Measurements from ENCODE around the gene PLCXD3. TPM values are rescaled to one million over a fixed set of nuclear protein-coding genes. Genes with fewer than 3 reads are reported as not detected.

PLCXD3 gene
- total RNA-seq, 1 experiment from 2014 or later, result 0.10 TPM

GRCh38 chr5:41558295-41558694, 47.9 kb upstream of the PLCXD3 start:
- Histone ChIP-seq H3K27ac (ENCODE audit: low read length) (no peak overlapping the region), H3K4me3 (ENCODE audit: low read depth in 2 of 2, low read length in 2 of 2) (no peak overlapping the region), H3K4me1 (ENCODE audit: control insufficient read depth, insufficient read depth, low read length) (no peaks in the 10 kb centered on the region), H3K27me3 (ENCODE audit: control insufficient read depth, insufficient read depth, low read length) (no peaks in the 10 kb centered on the region), H3K36me3 (ENCODE audit: control insufficient read depth, insufficient read depth, low read length) (no peaks in the 10 kb centered on the region), H3K9me3 (ENCODE audit: control insufficient read depth, insufficient read depth, low read depth, low read length) (no peaks in the 10 kb centered on the region)
- TF ChIP-seq, protein P1, sequence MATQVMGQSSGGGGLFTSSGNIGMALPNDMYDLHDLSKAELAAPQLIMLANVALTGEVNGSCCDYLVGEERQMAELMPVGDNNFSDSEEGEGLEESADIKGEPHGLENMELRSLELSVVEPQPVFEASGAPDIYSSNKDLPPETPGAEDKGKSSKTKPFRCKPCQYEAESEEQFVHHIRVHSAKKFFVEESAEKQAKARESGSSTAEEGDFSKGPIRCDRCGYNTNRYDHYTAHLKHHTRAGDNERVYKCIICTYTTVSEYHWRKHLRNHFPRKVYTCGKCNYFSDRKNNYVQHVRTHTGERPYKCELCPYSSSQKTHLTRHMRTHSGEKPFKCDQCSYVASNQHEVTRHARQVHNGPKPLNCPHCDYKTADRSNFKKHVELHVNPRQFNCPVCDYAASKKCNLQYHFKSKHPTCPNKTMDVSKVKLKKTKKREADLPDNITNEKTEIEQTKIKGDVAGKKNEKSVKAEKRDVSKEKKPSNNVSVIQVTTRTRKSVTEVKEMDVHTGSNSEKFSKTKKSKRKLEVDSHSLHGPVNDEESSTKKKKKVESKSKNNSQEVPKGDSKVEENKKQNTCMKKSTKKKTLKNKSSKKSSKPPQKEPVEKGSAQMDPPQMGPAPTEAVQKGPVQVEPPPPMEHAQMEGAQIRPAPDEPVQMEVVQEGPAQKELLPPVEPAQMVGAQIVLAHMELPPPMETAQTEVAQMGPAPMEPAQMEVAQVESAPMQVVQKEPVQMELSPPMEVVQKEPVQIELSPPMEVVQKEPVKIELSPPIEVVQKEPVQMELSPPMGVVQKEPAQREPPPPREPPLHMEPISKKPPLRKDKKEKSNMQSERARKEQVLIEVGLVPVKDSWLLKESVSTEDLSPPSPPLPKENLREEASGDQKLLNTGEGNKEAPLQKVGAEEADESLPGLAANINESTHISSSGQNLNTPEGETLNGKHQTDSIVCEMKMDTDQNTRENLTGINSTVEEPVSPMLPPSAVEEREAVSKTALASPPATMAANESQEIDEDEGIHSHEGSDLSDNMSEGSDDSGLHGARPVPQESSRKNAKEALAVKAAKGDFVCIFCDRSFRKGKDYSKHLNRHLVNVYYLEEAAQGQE (IDR thresholded peaks at IDR 0.05; ENCODE audit: insufficient read depth in 1 of 2, low read depth in 2 of 2, low read length in 1 of 2), result no peak
- TF ChIP-seq SIN3A (IDR thresholded peaks at IDR 0.05; ENCODE audit: borderline replicate concordance, insufficient read depth, low read depth, low read length) (no peak), POLR2AphosphoS5 (IDR thresholded peaks at IDR 0.05; ENCODE audit: low read depth, low read length) (no peak), TCF7L2 (IDR thresholded peaks at IDR 0.05; ENCODE audit: low read depth, low read length) (no peak), CTCF (IDR thresholded peaks at IDR 0.05) (no peak)
- ATAC-seq (no peak), DNase-seq (ENCODE audit: low read depth, low spot score) (no peak)
- intact Hi-C loops (cut with micrococcal nuclease; ENCODE audit: unreplicated experiment) (no loop called here), in situ Hi-C loops (cut with HindIII; ENCODE audit: low pct_unique_long_range_greater_than_20kb, low sequenced_read_pairs) (no loop called here)
- ChIA-PET CTCF (no interaction called here), POLR2A (no interaction called here)
- no TSS peak for BruUV-seq (replicated peaks)

GRCh38 chr5:41547991-41548390, 37.6 kb upstream of the PLCXD3 start:
- in situ Hi-C loops (cut with HindIII; ENCODE audit: low pct_unique_long_range_greater_than_20kb, low sequenced_read_pairs), result no loop called here
- no TSS peak for BruUV-seq (replicated peaks)
- intact Hi-C loops (cut with micrococcal nuclease; ENCODE audit: unreplicated experiment), result no loop called here
- ChIA-PET CTCF (no interaction called here), POLR2A (no interaction called here)
- no peaks in the 10 kb centered on the region for H3K9me3 ChIP-seq (ENCODE audit: control insufficient read depth, insufficient read depth, low read depth, low read length)
- no peaks in the 10 kb centered on the region for H3K4me1 ChIP-seq (ENCODE audit: control insufficient read depth, insufficient read depth, low read length)
- no peak for ATAC-seq
- TF ChIP-seq TCF7L2 (IDR thresholded peaks at IDR 0.05; ENCODE audit: low read depth, low read length), result no peak
- TF ChIP-seq, protein P1 (IDR thresholded peaks at IDR 0.05; ENCODE audit: insufficient read depth in 1 of 2, low read depth in 2 of 2, low read length in 1 of 2), result no peak
- no peak for TF ChIP-seq POLR2AphosphoS5 (IDR thresholded peaks at IDR 0.05; ENCODE audit: low read depth, low read length)
- no peak for TF ChIP-seq SIN3A (IDR thresholded peaks at IDR 0.05; ENCODE audit: borderline replicate concordance, insufficient read depth, low read depth, low read length)
- no peak for TF ChIP-seq CTCF (IDR thresholded peaks at IDR 0.05)
- no peak overlapping the region for H3K4me3 ChIP-seq (ENCODE audit: low read depth in 2 of 2, low read length in 2 of 2)
- no peak for DNase-seq (ENCODE audit: low read depth, low spot score)
- no peaks in the 10 kb centered on the region for H3K27me3 ChIP-seq (ENCODE audit: control insufficient read depth, insufficient read depth, low read length)
- H3K36me3 ChIP-seq (ENCODE audit: control insufficient read depth, insufficient read depth, low read length), result no peaks in the 10 kb centered on the region
- no peak overlapping the region for H3K27ac ChIP-seq (ENCODE audit: low read length)

Measured in Panc1 (cell line).